ENCODE results near the gene LRP11.

DNA sequence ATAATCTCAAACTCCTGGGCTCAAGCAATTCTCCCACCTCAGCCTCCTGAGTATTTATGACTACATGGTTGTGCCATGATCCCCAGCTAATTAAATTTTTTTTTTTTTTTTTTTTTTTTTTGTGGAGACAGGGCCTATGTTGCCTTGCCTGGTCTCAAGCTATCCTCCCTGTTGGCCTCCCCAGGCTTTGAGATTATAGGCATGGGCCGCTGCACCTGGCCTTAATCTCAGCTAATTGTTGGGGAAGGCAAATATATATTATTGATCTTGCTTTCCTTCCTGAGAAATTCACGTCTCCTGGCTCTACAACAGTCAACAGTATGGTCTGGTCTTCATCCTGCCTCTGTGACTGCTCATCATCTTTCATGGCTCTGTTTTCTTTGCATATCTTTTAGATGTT, 94.5 kb downstream of the LRP11 start:
- TF ChIP-seq GATA3 (IDR thresholded peaks at IDR 0.05; ENCODE audit: low read depth, low read length) (no peak), GATA2 (IDR thresholded peaks at IDR 0.05; ENCODE audit: low read depth, low read length) (no peak)
